ENCODE measurements around the gene IPO9.

Gene IPO9

DNA sequence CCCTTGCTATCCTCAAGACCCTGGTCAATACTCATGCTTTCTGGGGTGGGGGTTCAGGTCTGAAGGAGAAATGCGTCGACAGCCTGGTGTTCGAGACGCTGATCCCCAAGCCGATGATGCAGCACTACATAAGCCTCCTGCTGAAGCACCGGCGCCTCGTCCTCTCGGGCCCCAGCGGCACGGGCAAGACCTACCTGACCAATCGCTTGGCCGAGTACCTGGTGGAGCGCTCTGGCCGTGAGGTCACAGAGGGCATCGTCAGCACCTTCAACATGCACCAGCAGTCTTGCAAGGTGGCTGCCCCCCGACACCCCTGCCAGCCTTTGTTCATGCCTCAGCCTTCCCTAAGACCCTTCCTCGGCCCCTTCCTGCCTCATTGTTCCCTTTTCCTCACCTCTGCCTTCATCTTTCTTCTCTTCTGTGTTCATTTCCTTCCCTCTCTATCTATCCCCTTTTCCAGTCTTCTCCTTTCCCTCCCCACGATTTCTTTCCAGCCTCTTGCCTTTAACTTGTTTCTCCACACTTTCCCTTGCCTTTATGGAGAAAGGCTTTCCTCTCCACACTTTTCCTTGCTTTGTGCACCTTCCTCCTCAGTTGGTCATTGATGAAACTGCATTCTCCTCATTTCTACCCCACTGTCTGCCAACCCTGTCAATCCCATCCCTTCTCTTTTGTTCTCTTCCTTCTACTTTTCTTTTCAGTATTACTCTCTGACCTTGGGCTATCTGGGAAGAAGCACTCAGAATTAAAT, 18.3 kb upstream of the IPO9 start:
- TF ChIP-seq, protein P1, sequence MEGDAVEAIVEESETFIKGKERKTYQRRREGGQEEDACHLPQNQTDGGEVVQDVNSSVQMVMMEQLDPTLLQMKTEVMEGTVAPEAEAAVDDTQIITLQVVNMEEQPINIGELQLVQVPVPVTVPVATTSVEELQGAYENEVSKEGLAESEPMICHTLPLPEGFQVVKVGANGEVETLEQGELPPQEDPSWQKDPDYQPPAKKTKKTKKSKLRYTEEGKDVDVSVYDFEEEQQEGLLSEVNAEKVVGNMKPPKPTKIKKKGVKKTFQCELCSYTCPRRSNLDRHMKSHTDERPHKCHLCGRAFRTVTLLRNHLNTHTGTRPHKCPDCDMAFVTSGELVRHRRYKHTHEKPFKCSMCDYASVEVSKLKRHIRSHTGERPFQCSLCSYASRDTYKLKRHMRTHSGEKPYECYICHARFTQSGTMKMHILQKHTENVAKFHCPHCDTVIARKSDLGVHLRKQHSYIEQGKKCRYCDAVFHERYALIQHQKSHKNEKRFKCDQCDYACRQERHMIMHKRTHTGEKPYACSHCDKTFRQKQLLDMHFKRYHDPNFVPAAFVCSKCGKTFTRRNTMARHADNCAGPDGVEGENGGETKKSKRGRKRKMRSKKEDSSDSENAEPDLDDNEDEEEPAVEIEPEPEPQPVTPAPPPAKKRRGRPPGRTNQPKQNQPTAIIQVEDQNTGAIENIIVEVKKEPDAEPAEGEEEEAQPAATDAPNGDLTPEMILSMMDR (IDR thresholded peaks at IDR 0.05; ENCODE audit: insufficient read depth, low read length, missing control alignments): no peak
- ChIA-PET CTCF (interaction anchor here (4.3 kb wide), 1 partner anchor 17 kb away, joined by 41 read pairs; the partner anchor contains the start of gene IPO9), POLR2A (no interaction called here)
- DNase-seq (ENCODE audit: low read depth, low spot score): no peak
- no peak overlapping the region for H3K4me3 ChIP-seq (ENCODE audit: low read depth, low read length)

DNA sequence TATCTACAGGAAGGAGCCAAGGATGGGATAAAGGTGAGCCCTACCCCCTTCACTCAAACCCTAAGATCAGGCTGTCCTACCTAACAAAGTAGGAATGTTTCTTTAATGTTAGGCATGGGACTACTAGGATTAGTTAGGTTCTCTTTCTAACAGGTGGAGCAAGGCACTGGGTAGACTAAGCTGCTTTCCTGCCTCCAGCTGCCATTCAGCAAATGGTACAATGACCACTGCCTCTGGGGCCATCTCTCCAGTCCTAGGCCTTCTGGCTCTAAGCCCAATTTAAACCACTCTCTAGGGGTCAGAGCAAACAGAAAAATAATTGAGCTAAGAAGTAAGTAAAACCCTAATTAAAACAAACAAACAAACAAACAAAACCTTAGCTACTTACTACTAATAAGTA, 15.7 kb upstream of the IPO9 start:
- TF ChIP-seq, protein P1 (IDR thresholded peaks at IDR 0.05; ENCODE audit: insufficient read depth, low read length, missing control alignments): no peak
- no peak for DNase-seq (ENCODE audit: low read depth, low spot score)
- POLR2A ChIA-PET: no interaction called here
- no peak overlapping the region for H3K4me3 ChIP-seq (ENCODE audit: low read depth, low read length)
- CTCF ChIA-PET: interaction anchor here (1.2 to 4.3 kb wide), 5 partner anchors 8 to 158 kb away, joined by 3 to 41 read pairs (median 6); partner anchors contain the start of gene IPO9

DNA sequence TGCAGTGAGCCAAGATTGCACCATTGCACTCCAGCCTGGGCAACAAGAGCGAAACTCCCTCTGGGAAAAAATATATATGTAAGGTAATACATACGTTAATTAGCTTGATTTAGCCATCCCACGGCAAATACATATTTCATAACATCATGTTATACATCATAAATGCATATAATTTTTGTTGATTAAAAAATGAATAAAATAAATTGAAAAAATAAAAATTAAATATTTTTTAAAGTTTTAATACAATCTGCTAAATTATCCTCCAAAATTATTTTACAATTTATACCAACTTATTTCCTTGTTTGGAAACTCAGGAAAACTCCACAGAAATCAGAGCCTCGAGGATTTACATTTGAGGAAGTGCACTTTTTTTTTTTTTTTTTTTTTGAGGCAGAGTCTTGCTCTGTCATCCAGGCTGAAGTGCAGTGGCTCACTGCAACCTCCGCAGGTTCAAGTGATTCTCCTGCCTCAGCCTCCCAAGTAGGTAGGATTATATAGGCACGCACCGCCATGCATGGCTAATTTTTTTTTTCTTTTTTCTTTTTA, 12.6 kb upstream of the IPO9 start:
- CTCF ChIA-PET: no interaction called here
- POLR2A ChIA-PET: no interaction called here
- H3K4me3 ChIP-seq (ENCODE audit: low read depth, low read length): no peak overlapping the region
- TF ChIP-seq, protein P1 (IDR thresholded peaks at IDR 0.05; ENCODE audit: insufficient read depth, low read length, missing control alignments): no peak
- DNase-seq (ENCODE audit: low read depth, low spot score): no peak

DNA sequence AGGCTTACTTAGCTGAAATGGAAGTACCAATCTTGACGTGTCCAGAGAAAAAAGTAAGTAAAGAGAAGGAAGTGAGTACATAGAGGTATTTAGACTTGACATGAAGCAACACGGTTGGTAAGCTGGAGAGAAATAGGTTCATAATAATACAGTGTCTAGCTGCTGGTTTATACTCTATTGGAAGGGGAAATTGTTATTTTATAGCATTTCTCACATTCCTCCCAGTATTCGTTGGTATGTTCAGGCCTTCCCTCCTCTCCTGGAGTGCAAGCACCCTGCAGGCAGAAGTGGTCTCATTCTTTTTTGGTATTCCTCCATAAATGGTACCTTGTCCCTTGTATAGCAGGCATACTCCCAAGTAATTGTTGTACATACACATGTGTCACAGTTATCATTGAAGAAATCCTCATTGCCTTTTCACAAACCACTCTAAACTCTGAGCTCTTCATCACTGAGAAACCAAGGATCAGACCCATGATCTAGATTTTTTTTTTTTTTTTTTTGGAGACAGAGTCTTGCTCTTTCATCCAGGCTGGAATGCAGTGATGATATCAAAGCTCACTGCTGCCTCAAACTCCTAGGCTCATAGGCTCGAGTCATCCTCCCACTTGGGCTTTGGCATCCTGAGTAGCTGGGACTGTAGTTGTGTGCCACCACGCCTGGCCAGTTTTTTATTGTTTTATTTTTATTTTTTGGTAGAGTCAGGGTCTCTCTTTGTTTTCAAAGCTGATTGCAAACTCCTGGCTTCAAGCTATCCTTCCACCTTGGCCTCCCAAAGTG, 9.8 kb upstream of the IPO9 start:
- CTCF ChIA-PET: interaction anchor here (1.0 to 4.6 kb wide), 7 partner anchors 9 to 307 kb away, joined by 3 to 47 read pairs (median 7); partner anchors contain the start of gene IPO9
- POLR2A ChIA-PET: interaction anchor here (0.6 to 1.0 kb wide), 4 partner anchors 63 to 306 kb away, joined by 3 to 4 read pairs (median 3); no protein-coding TSS in a partner anchor

DNA sequence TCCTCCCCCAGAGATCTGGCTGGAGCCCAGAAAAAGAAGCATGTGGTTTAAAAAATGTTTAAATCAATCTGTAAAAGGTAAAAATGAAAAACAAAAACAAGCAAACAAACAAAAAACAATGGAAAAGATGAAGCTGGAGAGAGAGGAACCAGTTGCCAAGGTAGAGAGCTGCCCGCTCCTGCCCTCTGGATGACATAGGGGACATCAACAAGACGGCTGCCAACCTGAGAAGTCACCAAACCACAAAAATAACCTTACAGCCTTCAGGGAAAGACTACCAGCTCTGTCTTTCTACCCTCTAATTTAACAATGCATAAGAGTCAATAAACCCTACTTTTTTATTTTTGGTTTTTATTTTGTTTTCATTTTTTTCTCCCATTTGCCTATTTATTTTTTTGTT, 8.5 kb upstream of the IPO9 start:
- ChIA-PET CTCF (interaction anchor here (1.0 to 4.6 kb wide), 4 partner anchors 8 to 153 kb away, joined by 3 to 47 read pairs (median 8); partner anchors contain the start of gene IPO9), POLR2A (no interaction called here)
- no peak for DNase-seq (ENCODE audit: low read depth, low spot score)
- TF ChIP-seq, protein P1 (IDR thresholded peaks at IDR 0.05; ENCODE audit: insufficient read depth, low read length, missing control alignments): no peak
- no peak overlapping the region for H3K4me3 ChIP-seq (ENCODE audit: low read depth, low read length)

More for the DNA sequence above, 9.8 kb upstream of the IPO9 start:
- TF ChIP-seq, protein P1 (IDR thresholded peaks at IDR 0.05; ENCODE audit: insufficient read depth, low read length, missing control alignments): no peak
- DNase-seq (ENCODE audit: low read depth, low spot score): no peak
- H3K4me3 ChIP-seq (ENCODE audit: low read depth, low read length): no peak overlapping the region
